GM19468 (cell line): ENCODE measurements around the gene TP53I13.

ENCODE experiments used
- ATAC-seq: cut with Tn5 transposase; IDR thresholded peaks from one replicate; pipeline ENCODE4 v1.9.1; 2021; ENCODE audit warnings: mild to moderate bottlenecking, moderate library complexity, moderate number of reproducible peaks; ENCODE audit not compliant: unreplicated experiment; ENCODE audit errors: extremely low read depth

Gene TP53I13

GRCh38 chr17:29566473-29567303 lies 1.8 kb upstream of the TP53I13 start, which contains the start of gene ABHD15:
TSS of gene ABHD15 (minus strand) at chr17:29567037. CDS start at chr17:29566966, 71 bp downstream.
- no peak for ATAC-seq

GRCh38 chr17:29567304-29567553 lies 1.3 kb upstream of the TP53I13 start:
- no peak for ATAC-seq

- ATAC-seq, result no peak
Measured at GRCh38 chr17:29567554-29568330, 759 bp upstream of the TP53I13 start.

GRCh38 chr17:29569245-29569950 lies 897 bp downstream of the TP53I13 start:
- ATAC-seq, result no peak

- no peak for ATAC-seq
Measured at GRCh38 chr17:29570521-29570920, 2.0 kb downstream of the TP53I13 start.

GRCh38 chr17:29571486-29571882 lies 3.0 kb downstream of the TP53I13 start:
- no peak for ATAC-seq

GRCh38 chr17:29571883-29572681 lies 3.6 kb downstream of the TP53I13 start:
- no peak for ATAC-seq

GRCh38 chr17:29572691-29573557 lies 4.4 kb downstream of the TP53I13 start:
- ATAC-seq, result no peak

- no peak for ATAC-seq
Measured at GRCh38 chr17:29573558-29573869, 5.0 kb downstream of the TP53I13 start.

- ATAC-seq, result no peak
Measured at GRCh38 chr17:29573871-29574731, 5.6 kb downstream of the TP53I13 start.

- no peak for ATAC-seq
Measured at GRCh38 chr17:29574732-29575510, 6.4 kb downstream of the TP53I13 start.

GRCh38 chr17:29575511-29576213 lies 7.2 kb downstream of the TP53I13 start:
- ATAC-seq, result no peak

- ATAC-seq, result no peak
Measured at GRCh38 chr17:29576214-29577000, 7.9 kb downstream of the TP53I13 start.

- ATAC-seq, result no peak
Measured at GRCh38 chr17:29577001-29577370, 8.5 kb downstream of the TP53I13 start.

GRCh38 chr17:29577385-29578211 lies 9.1 kb downstream of the TP53I13 start:
- no peak for ATAC-seq
